ENCODE data around the gene SEMA3G.

- TF ChIP-seq CTCF (conservative IDR thresholded peaks at IDR 0.05) (no peak), EZH2 (IDR thresholded peaks at IDR 0.05; ENCODE audit: low read depth) (no peak)
Observed at GRCh38 chr3:52384019-52384761, 60.7 kb downstream of the SEMA3G start.
